ENCODE measurements around the gene IL7R. TPM values are rescaled to one million over a fixed set of nuclear protein-coding genes. Genes with fewer than 3 reads are reported as not detected.
"Not testable (repeated sequence)": the region's sequence is repeated elsewhere in the genome, so short reads cannot be mapped to it uniquely, and the experiment has no call there.

The IL7R gene
- total RNA-seq, 1 donor from 2014 or later = 0.54 TPM

- Mint-ChIP-seq H3K27me3 (ENCODE audit: unreplicated experiment) (no peaks in the 10 kb centered on the region), H3K4me1 (ENCODE audit: unreplicated experiment) (no peaks in the 10 kb centered on the region), H3K9me3 (ENCODE audit: unreplicated experiment) (no peaks in the 10 kb centered on the region), H3K27ac (ENCODE audit: unreplicated experiment) (no peak overlapping the region), H3K4me3 (ENCODE audit: unreplicated experiment) (no peak overlapping the region), H3K36me3 (ENCODE audit: low read depth, unreplicated experiment) (no peaks in the 10 kb centered on the region)
- DNase-seq (ENCODE audit: low spot score) = no peak
- TF ChIP-seq CTCF (IDR thresholded peaks at IDR 0.05; ENCODE audit: unreplicated experiment) = no peak
These were observed 18.2 kb upstream of the IL7R start for GRCh38 chr5:35838370-35839042.

GRCh38 chr5:35842856-35843255 lies 13.8 kb upstream of the IL7R start:
- Mint-ChIP-seq H3K27ac (ENCODE audit: unreplicated experiment) (no peak overlapping the region), H3K36me3 (ENCODE audit: low read depth, unreplicated experiment) (no peaks in the 10 kb centered on the region), H3K27me3 (ENCODE audit: unreplicated experiment) (no peaks in the 10 kb centered on the region), H3K4me3 (ENCODE audit: unreplicated experiment) (no peak overlapping the region), H3K9me3 (ENCODE audit: unreplicated experiment) (peaks cover 6% of the 10 kb centered on the region), H3K4me1 (ENCODE audit: unreplicated experiment) (no peaks in the 10 kb centered on the region)
- no peak for TF ChIP-seq CTCF (IDR thresholded peaks at IDR 0.05; ENCODE audit: unreplicated experiment)
- no peak for DNase-seq (ENCODE audit: low spot score)

GRCh38 chr5:35845508-35845907 lies 11.2 kb upstream of the IL7R start:
- not testable (repeated sequence) for H3K4me1 Mint-ChIP-seq (ENCODE audit: unreplicated experiment); DNase-seq (ENCODE audit: low spot score); H3K9me3 Mint-ChIP-seq (ENCODE audit: unreplicated experiment); H3K36me3 Mint-ChIP-seq (ENCODE audit: low read depth, unreplicated experiment); H3K27me3 Mint-ChIP-seq (ENCODE audit: unreplicated experiment); H3K4me3 Mint-ChIP-seq (ENCODE audit: unreplicated experiment); H3K27ac Mint-ChIP-seq (ENCODE audit: unreplicated experiment)

GRCh38 chr5:35847491-35847890 lies 9.2 kb upstream of the IL7R start:
- no peaks in the 10 kb centered on the region for H3K36me3 Mint-ChIP-seq (ENCODE audit: low read depth, unreplicated experiment)
- no peaks in the 10 kb centered on the region for H3K4me1 Mint-ChIP-seq (ENCODE audit: unreplicated experiment)
- no peak for DNase-seq (ENCODE audit: low spot score)
- peaks cover 6% of the 10 kb centered on the region for H3K9me3 Mint-ChIP-seq (ENCODE audit: unreplicated experiment)
- H3K27ac Mint-ChIP-seq (ENCODE audit: unreplicated experiment) = no peak overlapping the region
- no peaks in the 10 kb centered on the region for H3K27me3 Mint-ChIP-seq (ENCODE audit: unreplicated experiment)
- TF ChIP-seq CTCF (IDR thresholded peaks at IDR 0.05; ENCODE audit: unreplicated experiment) = no peak
- no peak overlapping the region for H3K4me3 Mint-ChIP-seq (ENCODE audit: unreplicated experiment)

- Mint-ChIP-seq H3K4me3 (ENCODE audit: unreplicated experiment) (no peak overlapping the region), H3K27me3 (ENCODE audit: unreplicated experiment) (no peaks in the 10 kb centered on the region), H3K4me1 (ENCODE audit: unreplicated experiment) (no peaks in the 10 kb centered on the region), H3K9me3 (ENCODE audit: unreplicated experiment) (peaks cover 6% of the 10 kb centered on the region), H3K27ac (ENCODE audit: unreplicated experiment) (no peak overlapping the region), H3K36me3 (ENCODE audit: low read depth, unreplicated experiment) (no peaks in the 10 kb centered on the region)
- DNase-seq (ENCODE audit: low spot score) = no peak
- no peak for TF ChIP-seq CTCF (IDR thresholded peaks at IDR 0.05; ENCODE audit: unreplicated experiment)
These were observed 8.7 kb upstream of the IL7R start for GRCh38 chr5:35847961-35848360.

Measured in endothelial cell (in vitro differentiated cells).